Hindlimb muscle (tissue), 1 donor: ENCODE measurements around the gene ATXN10. TPM values are rescaled to one million over a fixed set of nuclear protein-coding genes. Genes with fewer than 3 reads are reported as not detected.
"Not testable (repeated sequence)": the region's sequence is repeated elsewhere in the genome, so short reads cannot be mapped to it uniquely, and the experiment has no call there.

ENCODE experiments used
- DNase-seq: peaks from one replicate; pipeline ENCODE4 v3.0.0-alpha.2; 2013
- polyA plus RNA-seq: library from polyadenylated mRNA; unstranded; fragments of 120-200 nt; gene quantifications from one replicate; pipeline ENCODE4 v1.2.1, GENCODE V29; 2013; ENCODE audit not compliant: insufficient read length

The ATXN10 gene
- polyA plus RNA-seq = 174 TPM

GRCh38 chr22:45671783-45672563 is at the start of gene ATXN10:
ATXN10 (plus strand) TSS chr22:45671834; CDS start chr22:45672064, 230 bp downstream.
- DNase-seq = peak; percentile 87

- no peak for DNase-seq
Observed at GRCh38 chr22:45621836-45622600, 49.6 kb upstream of the ATXN10 start.

GRCh38 chr22:45623464-45624145 is 48.0 kb upstream of the ATXN10 start:
- not testable (repeated sequence) for DNase-seq

- DNase-seq = no peak
Observed at GRCh38 chr22:45626198-45626651, 45.4 kb upstream of the ATXN10 start.

GRCh38 chr22:45627489-45628233 is 44.0 kb upstream of the ATXN10 start:
- DNase-seq = no peak

GRCh38 chr22:45628515-45628914 is 43.1 kb upstream of the ATXN10 start:
- no peak for DNase-seq

GRCh38 chr22:45629469-45630089 is 42.1 kb upstream of the ATXN10 start:
- DNase-seq = no peak

GRCh38 chr22:45630436-45630835 is 41.2 kb upstream of the ATXN10 start:
- no peak for DNase-seq

- DNase-seq = no peak
Observed at GRCh38 chr22:45631140-45631840, 40.3 kb upstream of the ATXN10 start.

GRCh38 chr22:45631841-45632238 is 39.8 kb upstream of the ATXN10 start:
- no peak for DNase-seq

GRCh38 chr22:45632791-45633515 is 38.7 kb upstream of the ATXN10 start:
- no peak for DNase-seq

GRCh38 chr22:45636683-45637082 is 35.0 kb upstream of the ATXN10 start:
- no peak for DNase-seq

- DNase-seq = no peak
Observed at GRCh38 chr22:45638197-45638596, 33.4 kb upstream of the ATXN10 start.

- DNase-seq = no peak
Observed at GRCh38 chr22:45638834-45639746, 32.5 kb upstream of the ATXN10 start.

GRCh38 chr22:45639747-45640102 is 31.9 kb upstream of the ATXN10 start:
- no peak for DNase-seq

- no peak for DNase-seq
Observed at GRCh38 chr22:45640291-45640940, 31.2 kb upstream of the ATXN10 start.

GRCh38 chr22:45640941-45641621 is 30.6 kb upstream of the ATXN10 start:
- DNase-seq = no peak

- no peak for DNase-seq
Observed at GRCh38 chr22:45642986-45643385, 28.6 kb upstream of the ATXN10 start.
